CD4-positive, alpha-beta T cell treated with Interferon alpha-2 for 1 hour (primary cell): ENCODE measurements around the gene CORO2A.
A peak's percentile ranks its signal among the peaks of the same experiment; 100 is the strongest.

ENCODE experiments used
- DNase-seq, 2 donors: peaks; one replicate each; pipeline ENCODE4 v3.0.0-alpha.2; 2020 to 2022

The CORO2A gene

GRCh38 chr9:98168941-98169488, 23.4 kb downstream of the CORO2A start:
- DNase-seq = peak in 1 of 2 donors; percentile 53

DNA sequence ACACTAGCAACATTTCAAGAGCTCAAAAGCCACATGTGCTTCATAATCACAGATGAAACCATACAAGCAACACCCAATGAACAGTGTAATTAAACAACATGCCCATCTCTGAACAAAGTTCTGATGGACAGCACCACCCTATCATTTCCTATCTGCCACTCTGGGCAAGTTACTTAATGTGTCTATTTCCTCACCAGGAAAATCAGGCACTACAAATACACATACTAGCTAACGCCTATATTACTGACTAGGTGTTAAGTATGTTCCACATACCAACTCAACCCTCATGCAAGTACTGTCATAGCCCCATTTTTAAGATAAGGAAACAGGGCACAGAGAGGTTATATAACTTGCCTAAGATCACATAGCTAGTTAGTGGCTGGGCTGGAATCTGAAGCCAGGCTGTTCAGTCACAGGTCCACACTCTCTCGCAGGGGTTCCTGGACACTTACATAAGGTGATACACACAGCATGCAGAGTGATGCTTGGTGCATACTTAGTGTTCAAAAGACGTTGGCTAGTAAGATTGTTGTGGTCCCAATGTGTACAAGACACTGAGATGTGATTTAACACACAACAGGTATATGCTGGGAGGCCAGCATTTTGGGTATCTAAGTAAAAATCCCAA, 24.2 kb downstream of the CORO2A start:
- no peak for DNase-seq

DNA sequence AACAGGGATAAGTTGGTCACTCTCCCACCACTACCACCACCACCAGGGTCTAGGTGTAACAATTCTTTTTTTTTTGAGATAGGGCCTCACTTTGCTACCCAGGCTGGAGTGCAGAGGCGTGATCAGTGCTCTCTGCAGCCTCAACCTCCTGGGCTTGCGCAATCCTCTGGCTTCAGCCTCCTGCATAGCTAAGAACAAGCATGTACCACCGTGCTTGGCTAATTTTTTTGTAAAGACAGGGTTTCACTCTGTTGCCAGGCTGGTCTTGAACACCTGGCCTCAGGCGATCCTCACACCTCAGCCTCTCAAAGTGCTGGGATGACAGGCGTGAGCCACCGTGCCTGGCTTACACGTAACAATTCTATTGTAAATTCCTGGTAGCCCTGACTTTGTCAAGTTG, 27.5 kb downstream of the CORO2A start:
- DNase-seq = no peak

DNA sequence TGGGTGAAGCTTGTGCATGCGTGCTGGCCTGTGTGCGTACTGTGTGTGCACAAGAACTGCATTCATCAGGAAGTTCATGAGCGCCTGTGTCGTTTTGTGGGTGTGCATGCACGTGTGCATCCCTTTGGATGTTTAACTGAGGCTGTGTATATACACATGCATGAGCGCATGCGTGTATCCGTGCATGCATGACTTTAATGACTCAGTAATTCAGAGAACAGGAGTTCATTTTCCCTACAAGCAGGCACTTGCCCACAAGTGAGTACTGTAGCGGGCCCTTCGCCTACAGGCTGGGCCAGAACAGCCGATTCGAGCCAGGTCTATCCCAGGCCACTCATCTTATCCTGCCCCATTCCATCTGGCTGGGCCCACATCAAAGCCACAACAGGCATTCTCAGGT, 29.8 kb downstream of the CORO2A start:
- no peak for DNase-seq

DNA sequence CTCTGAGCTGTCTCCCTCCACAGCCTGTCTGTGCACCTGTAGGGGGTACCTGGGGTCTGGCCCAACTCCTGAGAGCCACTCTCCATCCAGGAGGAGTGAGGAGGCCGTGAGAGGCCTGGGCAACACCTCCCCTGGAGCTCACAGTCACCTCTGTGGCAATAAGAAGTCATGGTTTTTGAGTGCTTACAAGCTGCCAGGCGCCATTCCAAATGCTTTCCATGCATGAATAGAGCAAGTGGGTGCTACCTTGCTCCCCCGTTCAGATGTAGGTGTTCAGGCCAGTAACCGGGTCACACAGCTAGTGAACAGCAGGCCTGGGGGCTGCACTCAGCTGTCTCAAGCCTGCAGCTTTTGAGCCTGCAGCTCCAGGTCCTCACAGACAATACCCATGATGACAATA, 30.6 kb downstream of the CORO2A start:
- DNase-seq = no peak

- no peak for DNase-seq
Measured at GRCh38 chr9:98159790-98160189, 32.6 kb downstream of the CORO2A start.

DNA sequence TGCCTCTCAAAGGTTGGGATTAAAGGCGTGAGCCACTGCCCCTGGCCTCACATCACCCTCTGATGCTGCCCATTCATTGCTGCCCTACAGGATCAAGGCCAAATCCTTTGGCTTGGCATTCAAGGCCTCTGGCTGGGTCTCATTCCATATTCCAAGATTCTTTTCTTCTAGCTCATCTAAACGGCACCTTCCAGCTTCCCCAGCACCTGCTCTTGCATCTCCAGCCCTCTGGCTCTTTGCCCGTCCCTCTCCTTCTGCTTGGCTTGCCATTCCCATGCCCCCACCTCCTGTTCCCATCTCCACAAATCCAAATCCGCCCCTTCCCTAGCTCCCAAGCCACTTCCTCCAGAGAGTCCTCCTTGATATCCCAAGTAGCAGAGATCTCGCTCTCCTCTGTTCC, 33.1 kb downstream of the CORO2A start:
- DNase-seq = no peak

- no peak for DNase-seq
Measured at GRCh38 chr9:98158071-98158831, 34.2 kb downstream of the CORO2A start.

DNA sequence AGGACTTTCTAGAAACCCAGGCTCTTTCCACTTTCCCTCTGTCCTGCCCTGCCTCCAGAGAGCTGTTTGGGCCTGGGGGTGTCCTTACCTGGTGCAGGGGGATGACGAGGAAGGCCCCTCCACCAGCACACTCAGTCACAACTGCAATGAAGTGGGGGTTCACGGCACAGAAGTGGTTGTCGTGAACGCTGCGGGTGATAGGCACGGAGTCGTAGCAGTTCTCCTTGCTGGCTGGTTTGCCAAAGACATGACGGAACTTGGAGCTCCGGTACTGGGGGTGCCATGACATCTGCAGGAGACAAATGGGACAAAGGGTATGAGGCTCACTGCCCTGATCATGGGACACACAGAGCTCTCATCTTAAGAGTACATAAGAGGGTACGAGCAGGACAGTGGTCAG, 35.1 kb downstream of the CORO2A start:
- no peak for DNase-seq

- no peak for DNase-seq
Measured at GRCh38 chr9:98154678-98155077, 37.8 kb downstream of the CORO2A start.

GRCh38 chr9:98152526-98152925, 39.9 kb downstream of the CORO2A start:
- no peak for DNase-seq

- no peak for DNase-seq
Measured at GRCh38 chr9:98150721-98151120, 41.7 kb downstream of the CORO2A start.

DNA sequence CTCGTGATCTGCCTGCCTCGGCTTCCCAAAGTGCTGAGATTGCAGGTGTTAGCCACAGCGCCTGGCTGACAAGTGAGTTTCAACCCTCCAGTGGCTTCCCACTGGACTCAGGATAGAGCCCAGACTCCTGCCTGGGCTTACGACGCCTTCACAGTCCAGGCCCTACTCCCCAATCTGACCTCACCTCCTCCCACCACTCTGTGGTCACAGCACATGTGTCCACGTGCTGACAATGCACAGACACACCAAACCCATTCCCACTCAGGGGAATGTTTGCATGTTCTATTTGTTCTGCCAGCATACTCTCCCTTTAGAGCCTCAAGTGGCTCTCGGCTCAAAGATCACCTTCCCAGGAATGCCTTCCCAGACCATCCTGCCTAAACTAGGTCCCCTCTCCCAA, 42.3 kb downstream of the CORO2A start:
- DNase-seq = no peak

GRCh38 chr9:98149422-98149821, 43.0 kb downstream of the CORO2A start:
- no peak for DNase-seq

- DNase-seq = no peak
Measured at GRCh38 chr9:98148486-98148885, 44.0 kb downstream of the CORO2A start.

DNA sequence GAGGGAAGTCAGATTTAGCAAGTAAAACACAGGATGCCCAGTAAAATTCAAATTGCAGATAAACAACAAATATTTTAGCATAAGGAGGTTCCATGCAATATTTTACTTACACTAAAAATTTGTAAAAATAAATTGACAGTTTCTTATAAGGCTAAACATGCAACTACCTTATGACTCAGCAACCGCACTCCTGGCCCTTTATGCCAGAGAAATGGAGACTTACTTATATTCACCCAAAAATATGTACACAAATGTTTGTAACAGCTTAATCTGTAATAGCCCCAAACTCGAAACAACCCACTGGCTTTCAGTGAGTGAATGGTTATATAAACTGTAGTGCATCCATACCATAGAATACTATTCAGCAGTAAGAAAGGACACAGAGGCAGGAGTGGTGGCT, 44.9 kb downstream of the CORO2A start:
- no peak for DNase-seq

DNA sequence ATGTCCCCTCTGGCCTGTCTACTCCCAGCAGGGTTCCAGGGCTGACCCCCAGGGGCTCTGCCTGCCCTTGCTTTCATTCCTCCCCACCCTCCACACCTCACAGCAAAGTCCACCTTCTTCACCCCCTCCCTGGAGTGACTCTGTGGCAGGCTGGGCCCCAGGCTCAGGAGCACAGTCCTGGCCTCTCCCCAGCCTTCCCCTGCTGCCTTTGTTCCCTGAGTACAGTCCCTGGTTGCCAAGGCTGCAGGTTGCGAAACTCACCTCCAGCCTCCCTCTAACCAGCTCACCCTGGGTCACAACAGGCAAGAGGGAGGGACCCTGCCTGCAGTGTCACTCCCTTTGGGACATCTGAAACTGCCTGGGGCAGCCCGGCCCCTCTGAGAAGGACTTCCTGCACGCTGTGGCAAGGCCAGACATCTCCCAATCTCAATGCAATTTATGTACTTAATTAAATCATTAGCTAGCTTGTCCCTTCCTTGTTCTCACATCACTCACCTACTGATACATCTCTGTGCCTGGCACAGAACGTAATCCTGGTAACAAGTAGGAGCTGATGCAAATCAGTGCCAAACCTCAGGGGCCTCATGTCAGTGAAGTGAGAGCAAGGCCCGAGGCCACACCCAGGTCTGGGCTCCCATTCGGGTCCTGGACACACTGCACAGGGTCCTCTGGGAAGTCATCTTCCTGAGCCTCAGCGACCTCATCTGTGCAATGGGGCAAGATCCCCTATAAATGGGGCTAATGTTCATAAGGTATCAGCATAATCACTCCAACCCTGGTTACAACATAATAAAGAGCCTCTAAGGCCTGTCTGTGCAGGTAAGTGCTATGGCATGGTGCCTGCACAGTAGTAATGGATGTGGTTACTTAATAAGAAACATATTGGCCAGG, 46.1 kb downstream of the CORO2A start:
- peak in 1 of 2 donors; percentile 54 for DNase-seq

- DNase-seq = no peak
Measured at GRCh38 chr9:98144631-98145030, 47.8 kb downstream of the CORO2A start.

DNA sequence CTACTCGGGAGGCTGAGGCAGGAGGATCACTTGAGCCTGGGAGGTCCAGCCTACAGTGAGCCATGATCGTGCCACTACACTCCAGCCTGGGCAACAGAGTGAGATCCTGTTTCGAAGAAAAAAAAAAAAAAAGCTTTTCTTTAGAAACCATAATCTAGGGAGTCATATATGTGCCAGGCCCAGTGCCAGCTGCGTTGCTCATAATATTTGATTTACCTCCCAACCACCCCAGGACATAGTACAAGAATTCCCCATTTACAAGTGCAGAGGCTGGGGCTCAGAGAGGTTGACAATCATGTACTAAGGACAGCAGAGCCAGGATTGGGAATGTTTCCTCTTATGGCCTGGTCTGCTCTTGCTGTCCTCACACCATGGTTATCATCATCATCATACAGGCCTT, 48.4 kb downstream of the CORO2A start:
- no peak for DNase-seq

DNA sequence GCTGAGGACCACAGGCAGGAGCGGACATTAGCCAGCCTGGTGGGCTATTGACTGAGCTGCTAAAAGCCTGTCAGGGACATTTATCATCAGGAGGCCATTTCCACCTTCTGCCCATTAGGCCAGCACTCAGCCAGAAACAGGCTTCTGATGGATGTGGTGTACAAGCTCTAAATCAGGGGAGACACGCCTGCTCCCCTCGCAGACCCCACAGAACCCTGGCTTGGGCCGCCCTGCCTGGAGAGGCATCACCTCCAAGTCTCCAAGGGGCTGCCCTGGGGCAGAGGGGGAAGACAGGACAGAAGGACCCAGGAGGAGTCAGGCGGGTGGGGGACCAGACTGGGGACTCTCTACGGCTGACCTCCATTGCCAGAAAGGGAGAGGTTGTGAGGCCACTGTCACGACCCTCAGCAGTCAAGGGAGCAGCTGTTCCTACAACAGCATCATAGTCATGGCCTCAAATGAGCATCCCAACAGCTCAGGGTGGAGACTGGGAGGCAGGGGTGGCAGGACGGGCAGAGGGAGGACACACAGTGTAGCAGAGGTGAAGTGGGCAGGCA, 49.4 kb downstream of the CORO2A start:
- DNase-seq = no peak

DNA sequence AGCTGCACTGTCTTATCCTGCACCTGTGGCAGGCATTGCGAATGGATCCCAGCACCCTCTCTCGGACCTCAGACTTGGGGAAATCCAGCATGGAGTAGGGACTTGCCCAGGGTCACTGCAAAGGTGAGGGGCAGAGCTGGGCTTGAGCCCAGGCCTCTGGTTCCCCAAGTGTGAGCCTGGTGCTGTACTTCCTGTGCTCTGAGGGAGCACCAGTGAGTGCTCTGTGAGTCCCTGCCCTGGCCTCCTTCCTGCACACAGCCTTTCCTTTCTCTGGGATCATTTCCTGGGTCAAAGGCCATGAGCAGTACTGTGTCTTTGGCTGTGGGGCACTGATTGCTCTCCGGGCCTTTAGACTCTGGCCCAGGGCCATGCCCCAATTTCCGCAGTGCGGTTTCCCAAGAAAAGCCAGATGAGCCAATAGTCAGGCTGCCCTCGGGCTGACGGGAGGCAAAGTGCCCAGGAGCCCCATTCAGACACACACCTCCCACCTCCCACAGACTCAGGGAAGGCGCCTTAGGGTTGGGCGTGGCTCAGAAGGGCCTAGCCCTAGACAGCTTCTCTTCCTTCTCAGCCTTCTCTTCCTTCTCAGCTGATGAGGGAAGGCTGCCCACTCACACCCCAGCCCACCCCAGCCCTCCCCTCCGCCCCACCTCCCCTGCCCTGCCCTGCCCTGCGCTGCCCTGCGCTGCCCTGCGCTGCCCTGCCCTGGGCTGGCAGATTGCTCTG, 50.1 kb downstream of the CORO2A start:
- no peak for DNase-seq

- no peak for DNase-seq
Measured at GRCh38 chr9:98140503-98140902, 51.9 kb downstream of the CORO2A start.
